ENCODE data around the gene DNPH1. TPM values are rescaled to one million over a fixed set of nuclear protein-coding genes. Genes with fewer than 3 reads are reported as not detected.

Gene DNPH1
- total RNA-seq, 1 experiment from 2014 or later: 47.0 TPM

DNA sequence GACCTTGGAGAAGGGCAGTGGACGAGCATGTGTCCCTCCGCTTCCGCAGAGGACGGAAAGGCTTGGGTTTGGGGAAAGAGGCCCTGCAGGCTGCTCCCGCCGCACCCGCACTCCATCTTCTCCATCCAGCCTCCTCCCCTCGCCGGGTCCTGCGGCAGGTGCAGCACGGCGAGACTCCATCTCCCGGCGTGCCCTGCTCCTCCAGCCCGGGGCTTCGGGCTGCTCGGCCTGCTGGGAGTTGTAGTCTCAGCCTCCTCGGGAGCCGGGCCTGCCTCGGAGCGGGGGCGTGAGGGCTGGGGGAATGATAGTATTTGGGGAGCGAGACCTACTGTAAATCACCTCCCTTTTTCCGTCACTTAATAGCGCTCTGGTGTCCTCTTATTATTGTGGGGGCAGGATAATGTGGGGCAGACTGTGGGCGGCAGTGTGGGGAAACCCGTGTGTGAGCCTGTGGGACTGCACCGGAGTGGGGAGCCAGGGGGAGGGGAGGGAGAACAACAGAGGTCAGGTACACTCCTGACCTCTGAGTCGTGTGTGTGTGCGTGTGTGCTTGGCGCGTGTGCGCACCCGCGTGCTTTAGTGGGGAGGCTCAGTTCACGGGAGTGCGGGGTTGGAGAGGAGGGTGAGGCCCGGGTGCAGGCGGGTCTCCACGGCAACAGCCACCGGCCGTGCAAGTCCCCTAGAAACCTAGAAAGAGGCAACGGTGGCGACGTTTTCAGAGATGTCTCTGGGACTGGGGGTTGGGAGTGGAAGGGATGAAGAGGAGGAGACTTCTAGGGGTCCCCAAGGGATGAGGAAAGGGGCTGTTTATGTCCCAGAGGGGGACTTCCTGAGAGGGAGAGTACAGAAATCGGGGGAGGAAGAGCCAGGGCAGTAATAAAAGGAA, 18.1 kb upstream of the DNPH1 start:
- no peaks in the 10 kb centered on the region for H3K9me3 Mint-ChIP-seq
- H3K9ac ChIP-seq (ENCODE audit: extremely low read depth, insufficient read length, low read length): no peak overlapping the region

More for the DNA sequence above, 18.1 kb upstream of the DNPH1 start:
- no peak overlapping the region for H4K5ac ChIP-seq (ENCODE audit: insufficient read length, low read depth, low read length)
- H3K27ac Mint-ChIP-seq: peak overlapping the region; percentile 71 to 96 (median 91); a peak in 4 of 7 replicates
- no CpG with 5 or more reads among the region's 46 CpGs for WGBS (ENCODE audit: extremely low coverage, insufficient read length, low lambda C conversion rate)
- H3K4me3 Mint-ChIP-seq: peak overlapping the region in 1 of 2 experiments; percentile 91; a peak in 4 of 5 replicates
- H3K27ac ChIP-seq (ENCODE audit: insufficient read length, low read depth, low read length): no peak overlapping the region
- H3K4ac ChIP-seq (ENCODE audit: low read depth, low read length): no peak overlapping the region
- H4K91ac ChIP-seq (ENCODE audit: insufficient read length, low read depth, low read length): no peak overlapping the region
- H3K36me3 Mint-ChIP-seq (ENCODE audit: insufficient read depth in 1 of 3, low read depth in 3 of 3): peaks cover 0 to 2% (median 0%) of the 10 kb centered on the region in 3 experiments; a peak in 1 of 7 replicates
- no peaks in the 10 kb centered on the region for H3K79me1 ChIP-seq (ENCODE audit: insufficient read depth, low read depth, low read length, poor library complexity, severe bottlenecking)
- H3K4me2 ChIP-seq (ENCODE audit: insufficient read depth, insufficient read length, low read length): peak overlapping the region; percentile 88
- H3K27me3 Mint-ChIP-seq (ENCODE audit: low read depth): peaks cover 25% of the 10 kb centered on the region
- H3K14ac ChIP-seq (ENCODE audit: insufficient read depth, low read length): no peak overlapping the region
- no peak overlapping the region for H2AFZ ChIP-seq (ENCODE audit: low read length)
- H2BK20ac ChIP-seq (ENCODE audit: low read depth, low read length, poor library complexity, severe bottlenecking): no peak overlapping the region
- H2BK15ac ChIP-seq (ENCODE audit: low read depth, low read length): no peak overlapping the region
- no peaks in the 10 kb centered on the region for H3K4me1 ChIP-seq (ENCODE audit: insufficient read depth, low read length)
- no peak overlapping the region for H2BK5ac ChIP-seq (ENCODE audit: insufficient read length, low read length)
- H3T11ph ChIP-seq (ENCODE audit: low read length): no peak overlapping the region
- H2AK5ac ChIP-seq (ENCODE audit: insufficient read length, low read length): no peak overlapping the region
- H2BK12ac ChIP-seq (ENCODE audit: insufficient read length, low read depth, low read length): no peak overlapping the region
- H3K23me2 ChIP-seq (ENCODE audit: insufficient read length, low read depth, low read length, poor library complexity, severe bottlenecking): peaks cover 7% of the 10 kb centered on the region
- DNase-seq: peak; percentile 93
- no peak overlapping the region for H3K18ac ChIP-seq (ENCODE audit: insufficient read length, low read depth, low read length)
- H3K9me3 ChIP-seq (ENCODE audit: control insufficient read depth, low read depth, low read length): no peaks in the 10 kb centered on the region
- TF ChIP-seq, protein P1, sequence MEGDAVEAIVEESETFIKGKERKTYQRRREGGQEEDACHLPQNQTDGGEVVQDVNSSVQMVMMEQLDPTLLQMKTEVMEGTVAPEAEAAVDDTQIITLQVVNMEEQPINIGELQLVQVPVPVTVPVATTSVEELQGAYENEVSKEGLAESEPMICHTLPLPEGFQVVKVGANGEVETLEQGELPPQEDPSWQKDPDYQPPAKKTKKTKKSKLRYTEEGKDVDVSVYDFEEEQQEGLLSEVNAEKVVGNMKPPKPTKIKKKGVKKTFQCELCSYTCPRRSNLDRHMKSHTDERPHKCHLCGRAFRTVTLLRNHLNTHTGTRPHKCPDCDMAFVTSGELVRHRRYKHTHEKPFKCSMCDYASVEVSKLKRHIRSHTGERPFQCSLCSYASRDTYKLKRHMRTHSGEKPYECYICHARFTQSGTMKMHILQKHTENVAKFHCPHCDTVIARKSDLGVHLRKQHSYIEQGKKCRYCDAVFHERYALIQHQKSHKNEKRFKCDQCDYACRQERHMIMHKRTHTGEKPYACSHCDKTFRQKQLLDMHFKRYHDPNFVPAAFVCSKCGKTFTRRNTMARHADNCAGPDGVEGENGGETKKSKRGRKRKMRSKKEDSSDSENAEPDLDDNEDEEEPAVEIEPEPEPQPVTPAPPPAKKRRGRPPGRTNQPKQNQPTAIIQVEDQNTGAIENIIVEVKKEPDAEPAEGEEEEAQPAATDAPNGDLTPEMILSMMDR (conservative IDR thresholded peaks at IDR 0.05): no peak
- H3K23ac ChIP-seq (ENCODE audit: insufficient read length, low read depth, low read length): no peak overlapping the region
- H3K27me3 ChIP-seq (ENCODE audit: insufficient read depth, low read length): peaks cover 23% of the 10 kb centered on the region; the same call in 1 of the 2 replicates
- no peak overlapping the region for H2BK120ac ChIP-seq (ENCODE audit: low read depth, low read length, poor library complexity, severe bottlenecking)
- peaks cover 22 to 30% of the 10 kb centered on the region in 2 experiments for H3K4me1 Mint-ChIP-seq
- H4K20me1 ChIP-seq (ENCODE audit: control insufficient read depth, insufficient read depth, insufficient read length): no peaks in the 10 kb centered on the region
- H4K8ac ChIP-seq (replicated peaks; ENCODE audit: insufficient read length, low read depth, low read length): no peak overlapping the region
- H3K56ac ChIP-seq (ENCODE audit: insufficient read length, low read depth, low read length): no peak overlapping the region
- H3K79me2 ChIP-seq (ENCODE audit: insufficient read depth, low read length): no peaks in the 10 kb centered on the region
